ENCODE data around the gene CPA3.

Gene CPA3

GRCh38 chr3:148865049-148865448 is at the start of gene CPA3:
Gene CPA3, plus strand, starts transcription at chr3:148865296. Its CDS starts 12 bp downstream, at chr3:148865308.
- DNase-seq (ENCODE audit: low read depth in 2 of 2) = no peak

- no peak for DNase-seq (ENCODE audit: low read depth in 2 of 2)
Observed at GRCh38 chr3:148815316-148816110, 49.6 kb upstream of the CPA3 start.

- DNase-seq (ENCODE audit: low read depth in 2 of 2) = no peak
Observed at GRCh38 chr3:148816427-148816826, 48.7 kb upstream of the CPA3 start.

- no peak for DNase-seq (ENCODE audit: low read depth in 2 of 2)
Observed at GRCh38 chr3:148816981-148817525, 48.0 kb upstream of the CPA3 start.

- DNase-seq (ENCODE audit: low read depth in 2 of 2) = no peak
Observed at GRCh38 chr3:148820361-148821245, 44.5 kb upstream of the CPA3 start.

GRCh38 chr3:148823026-148823425 is 42.1 kb upstream of the CPA3 start:
- no peak for DNase-seq (ENCODE audit: low read depth in 2 of 2)

- no peak for DNase-seq (ENCODE audit: low read depth in 2 of 2)
Observed at GRCh38 chr3:148825476-148825875, 39.6 kb upstream of the CPA3 start.

GRCh38 chr3:148827585-148827984 is 37.5 kb upstream of the CPA3 start, which contains the start of gene CPB1:
Gene CPB1, plus strand, starts transcription at chr3:148827811. Its CDS starts 13 bp downstream, at chr3:148827824.
- no peak for DNase-seq (ENCODE audit: low read depth in 2 of 2)

GRCh38 chr3:148828136-148828690 is 36.9 kb upstream of the CPA3 start:
- no peak for DNase-seq (ENCODE audit: low read depth in 2 of 2)

- DNase-seq (ENCODE audit: low read depth in 2 of 2) = no peak
Observed at GRCh38 chr3:148829926-148830325, 35.2 kb upstream of the CPA3 start.

- DNase-seq (ENCODE audit: low read depth in 2 of 2) = no peak
Observed at GRCh38 chr3:148833223-148833622, 31.9 kb upstream of the CPA3 start.

- no peak for DNase-seq (ENCODE audit: low read depth in 2 of 2)
Observed at GRCh38 chr3:148839805-148840204, 25.3 kb upstream of the CPA3 start.

GRCh38 chr3:148840451-148840850 is 24.6 kb upstream of the CPA3 start:
- no peak for DNase-seq (ENCODE audit: low read depth in 2 of 2)

- no peak for DNase-seq (ENCODE audit: low read depth in 2 of 2)
Observed at GRCh38 chr3:148845756-148846395, 19.2 kb upstream of the CPA3 start.

- DNase-seq (ENCODE audit: low read depth in 2 of 2) = no peak
Observed at GRCh38 chr3:148847351-148847750, 17.7 kb upstream of the CPA3 start.

GRCh38 chr3:148848410-148848809 is 16.7 kb upstream of the CPA3 start:
- DNase-seq (ENCODE audit: low read depth in 2 of 2) = no peak

- DNase-seq (ENCODE audit: low read depth in 2 of 2) = no peak
Observed at GRCh38 chr3:148852271-148852992, 12.7 kb upstream of the CPA3 start.

- no peak for DNase-seq (ENCODE audit: low read depth in 2 of 2)
Observed at GRCh38 chr3:148853076-148853475, 12.0 kb upstream of the CPA3 start.

GRCh38 chr3:148854061-148854460 is 11.0 kb upstream of the CPA3 start:
- DNase-seq (ENCODE audit: low read depth in 2 of 2) = no peak

GRCh38 chr3:148856384-148856783 is 8.7 kb upstream of the CPA3 start:
- no peak for DNase-seq (ENCODE audit: low read depth in 2 of 2)

- no peak for DNase-seq (ENCODE audit: low read depth in 2 of 2)
Observed at GRCh38 chr3:148857316-148857715, 7.8 kb upstream of the CPA3 start.
